Fibroblast of upper back skin (primary cell): ENCODE results near the gene NDUFA11.
"Not testable (repeated sequence)": the region's sequence is repeated elsewhere in the genome, so short reads cannot be mapped to it uniquely, and the experiment has no call there.

Source experiments
- DNase-seq: peaks from one replicate; pipeline ENCODE4 v3.0.0-alpha.2; 2013

Gene NDUFA11

DNA sequence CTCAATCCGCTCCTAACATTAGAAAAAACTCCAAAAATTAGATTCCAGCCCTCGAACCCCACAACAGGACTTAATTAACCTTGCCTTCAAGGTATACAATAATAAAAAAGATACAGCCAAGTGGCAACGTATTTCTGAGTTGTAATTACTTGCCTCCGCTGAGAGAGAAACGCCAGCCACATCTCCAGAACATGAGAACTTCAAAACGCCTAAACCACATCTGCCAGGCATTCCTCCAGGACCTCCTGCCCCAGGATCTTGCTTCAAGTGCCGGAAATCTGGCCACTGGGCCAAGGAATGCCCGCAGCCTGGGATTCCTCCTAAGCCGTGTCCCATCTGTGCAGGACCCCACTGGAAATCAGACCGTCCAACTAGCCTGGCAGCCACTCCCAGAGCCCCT, 49.5 kb downstream of the NDUFA11 start:
- not testable (repeated sequence) for DNase-seq

- no peak for DNase-seq
These were observed 52.3 kb downstream of the NDUFA11 start, which contains the start of gene FUT3 for GRCh38 chr19:5851302-5851701. Gene FUT3, minus strand, starts transcription at chr19:5851449.

DNA sequence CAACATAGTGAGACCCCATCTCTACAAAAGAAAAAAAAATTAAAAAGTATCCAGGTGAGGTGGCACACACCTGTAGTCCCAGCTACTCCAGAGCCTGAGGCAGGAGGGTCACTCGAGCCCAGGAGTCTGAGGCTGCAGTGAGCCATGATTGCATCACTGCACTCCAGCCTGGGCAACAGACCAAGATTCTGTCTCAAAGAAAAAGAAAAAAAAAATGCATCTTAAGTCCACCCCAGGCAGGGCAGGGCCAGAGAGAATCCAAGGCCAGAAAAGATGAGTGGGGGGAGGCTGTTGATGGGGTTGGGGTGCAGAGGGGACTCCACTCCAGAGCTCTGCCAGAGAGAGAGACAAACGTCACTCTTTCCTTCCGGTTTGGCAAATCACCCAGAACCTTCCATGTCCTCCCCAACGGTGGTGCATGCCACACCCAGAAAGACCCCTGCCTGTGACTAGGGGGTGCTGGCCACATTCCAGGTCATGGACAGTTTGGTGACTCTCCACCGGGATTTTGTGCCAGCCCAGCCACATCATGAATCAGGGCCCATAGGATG, 52.8 kb downstream of the NDUFA11 start:
- DNase-seq = peak; percentile 76

- DNase-seq = no peak
These were observed 53.4 kb downstream of the NDUFA11 start for GRCh38 chr19:5850189-5850588.

DNA sequence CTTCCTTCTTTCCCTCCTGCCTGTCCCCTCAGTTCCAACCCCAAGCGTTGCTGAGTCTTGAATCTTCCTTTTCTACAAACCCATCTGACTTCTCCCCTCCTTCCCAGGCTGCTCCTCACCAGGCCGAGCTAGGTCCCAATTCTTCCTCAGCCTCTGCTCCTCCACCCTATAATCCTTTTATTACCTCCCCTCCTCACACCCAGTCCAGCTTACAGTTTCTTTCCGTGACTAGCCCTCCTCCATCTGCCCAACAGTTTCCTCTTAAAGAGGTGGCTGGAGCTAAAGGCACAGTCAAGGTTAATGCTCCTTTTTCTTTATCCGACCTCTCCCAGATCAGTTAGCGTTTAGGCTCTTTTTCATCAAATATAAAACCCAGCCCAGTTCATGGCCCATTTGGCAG, 55.0 kb downstream of the NDUFA11 start:
- not testable (repeated sequence) for DNase-seq

GRCh38 chr19:5847846-5848245, 55.7 kb downstream of the NDUFA11 start:
- DNase-seq = not testable (repeated sequence)
